Ovary (tissue), 3 donors: ENCODE data around the gene DOCK8.

ENCODE experiments used
- EP300 ChIP-seq: sonication (generic); formaldehyde crosslinking; IDR thresholded peaks from one replicate; pipeline ENCODE4 v1.6.1; 2017; ENCODE audit warnings: antibody characterized with exemption
- POLR2A ChIP-seq: fragments of 450-650 bp; IDR thresholded peaks from one replicate; pipeline ENCODE4 v1.6.1; 2017; ENCODE audit warnings: antibody characterized with exemption, mild to moderate bottlenecking, moderate library complexity
- TF ChIP-seq, protein P1 (sequence below), 3 donors: fragments of 450-650 bp in 2 of 3; fragments of 200-600 bp in 1 of 3; IDR thresholded peaks; one replicate each; pipeline versions ENCODE4 v1.5.1 to v1.8.0; 2016 to 2022; ENCODE audit warnings: antibody characterized with exemption in 3 of 3, mild to moderate bottlenecking in 1 of 3
- donor health status: DM: no; HTN: no; CAD: no.

DNA sequence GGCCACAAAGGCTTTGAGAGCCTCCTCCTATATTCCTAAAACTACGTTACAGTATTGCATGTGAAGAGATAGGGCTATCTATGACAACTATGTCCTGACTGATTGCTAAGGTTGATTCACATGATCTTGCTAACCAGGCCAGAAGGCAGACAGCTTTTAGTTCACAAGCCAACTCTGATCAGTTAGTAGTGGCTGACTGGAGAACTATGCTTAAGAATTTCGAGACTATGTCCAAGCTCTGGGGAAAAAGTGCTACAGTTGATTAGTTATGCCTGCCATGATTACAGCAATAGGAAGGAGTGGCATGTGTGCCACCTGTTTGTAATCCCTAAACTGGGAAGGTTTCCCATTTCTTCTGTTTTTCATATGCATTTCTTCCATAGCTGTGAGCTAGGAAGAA is 223.4 kb downstream of the DOCK8 start:
- TF ChIP-seq, protein P1, sequence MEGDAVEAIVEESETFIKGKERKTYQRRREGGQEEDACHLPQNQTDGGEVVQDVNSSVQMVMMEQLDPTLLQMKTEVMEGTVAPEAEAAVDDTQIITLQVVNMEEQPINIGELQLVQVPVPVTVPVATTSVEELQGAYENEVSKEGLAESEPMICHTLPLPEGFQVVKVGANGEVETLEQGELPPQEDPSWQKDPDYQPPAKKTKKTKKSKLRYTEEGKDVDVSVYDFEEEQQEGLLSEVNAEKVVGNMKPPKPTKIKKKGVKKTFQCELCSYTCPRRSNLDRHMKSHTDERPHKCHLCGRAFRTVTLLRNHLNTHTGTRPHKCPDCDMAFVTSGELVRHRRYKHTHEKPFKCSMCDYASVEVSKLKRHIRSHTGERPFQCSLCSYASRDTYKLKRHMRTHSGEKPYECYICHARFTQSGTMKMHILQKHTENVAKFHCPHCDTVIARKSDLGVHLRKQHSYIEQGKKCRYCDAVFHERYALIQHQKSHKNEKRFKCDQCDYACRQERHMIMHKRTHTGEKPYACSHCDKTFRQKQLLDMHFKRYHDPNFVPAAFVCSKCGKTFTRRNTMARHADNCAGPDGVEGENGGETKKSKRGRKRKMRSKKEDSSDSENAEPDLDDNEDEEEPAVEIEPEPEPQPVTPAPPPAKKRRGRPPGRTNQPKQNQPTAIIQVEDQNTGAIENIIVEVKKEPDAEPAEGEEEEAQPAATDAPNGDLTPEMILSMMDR (IDR thresholded peaks at IDR 0.05) = no peak
- TF ChIP-seq EP300 (no peak), POLR2A (no peak)
